Karpas-422 (cell line): ENCODE results near the gene GIMAP2. TPM values are rescaled to one million over a fixed set of nuclear protein-coding genes. Genes with fewer than 3 reads are reported as not detected.

ENCODE experiments used
- DNase-seq: peaks from one replicate; pipeline ENCODE4 v3.0.0-alpha.2; 2015
- H2AFZ ChIP-seq: fragments of 200-600 bp; sonication (generic); 2 replicates; pipeline ENCODE4 v1.6.1; 2014; ENCODE audit warnings: antibody characterized with exemption, low read length, mixed read lengths
- H3K27ac ChIP-seq: fragments of 200-600 bp; sonication (generic); 2 replicates; pipeline ENCODE4 v1.5.1; 2014; ENCODE audit warnings: mild to moderate bottlenecking, low read length, moderate library complexity
- H3K27me3 ChIP-seq: fragments of 200-600 bp; sonication (generic); 2 replicates; pipeline ENCODE4 v1.6.1; 2014; ENCODE audit warnings: low read length, mixed read lengths
- H3K36me3 ChIP-seq: fragments of 200-600 bp; sonication (generic); 2 replicates; pipeline ENCODE4 v1.6.1; 2014; ENCODE audit warnings: low read length, mixed read lengths; ENCODE audit not compliant: insufficient read depth
- H3K4me1 ChIP-seq: fragments of 200-600 bp; sonication (generic); 2 replicates; pipeline ENCODE4 v1.6.1; 2014; ENCODE audit warnings: mild to moderate bottlenecking, low read length, mixed read lengths
- H3K4me2 ChIP-seq: fragments of 200-600 bp; sonication (generic); 2 replicates; pipeline ENCODE4 v1.6.1; 2014; ENCODE audit warnings: low read length, low read depth, mild to moderate bottlenecking; ENCODE audit not compliant: poor library complexity, severe bottlenecking
- H3K4me3 ChIP-seq: fragments of 200-600 bp; sonication (generic); 2 replicates; pipeline ENCODE4 v1.5.1; 2014; ENCODE audit warnings: mild to moderate bottlenecking, antibody characterized with exemption, low read length, mixed read lengths
- H3K79me2 ChIP-seq: fragments of 200-600 bp; sonication (generic); 2 replicates; pipeline ENCODE4 v1.6.1; 2014; ENCODE audit warnings: mild to moderate bottlenecking, low read length, mixed read lengths
- H3K9ac ChIP-seq: fragments of 200-600 bp; sonication (generic); 2 replicates; pipeline ENCODE4 v1.6.0; 2014; ENCODE audit warnings: low read length
- H3K9me2 ChIP-seq: fragments of 200-600 bp; sonication (generic), shearing (Covaris generic); replicated peaks from 2 replicates; pipeline ENCODE4 v1.6.0; 2014; ENCODE audit warnings: mild to moderate bottlenecking, low read length, moderate library complexity; ENCODE audit not compliant: insufficient read depth
- H3K9me3 ChIP-seq: fragments of 300-700, 200-600 bp; sonication (generic); 2 replicates; pipeline ENCODE4 v1.6.1; 2014; ENCODE audit warnings: low read length, mixed read lengths
- H4K20me1 ChIP-seq: fragments of 200-600 bp; sonication (generic); 2 replicates; pipeline ENCODE4 v1.6.1; 2014; ENCODE audit warnings: mild to moderate bottlenecking, antibody characterized with exemption, low read length, low read depth; ENCODE audit not compliant: insufficient read depth
- total RNA-seq: library from RNA; depleted of rRNA; stranded (reverse); fragments of >200 nt; shearing (Covaris generic); gene quantifications from 2 replicates; pipeline ENCODE4 v1.2.3, GENCODE V29; 2014; ENCODE audit warnings: low replicate concordance; rRNA removed

Gene GIMAP2
- total RNA-seq, 1 experiment from 2014 or later: 1.3 TPM

DNA sequence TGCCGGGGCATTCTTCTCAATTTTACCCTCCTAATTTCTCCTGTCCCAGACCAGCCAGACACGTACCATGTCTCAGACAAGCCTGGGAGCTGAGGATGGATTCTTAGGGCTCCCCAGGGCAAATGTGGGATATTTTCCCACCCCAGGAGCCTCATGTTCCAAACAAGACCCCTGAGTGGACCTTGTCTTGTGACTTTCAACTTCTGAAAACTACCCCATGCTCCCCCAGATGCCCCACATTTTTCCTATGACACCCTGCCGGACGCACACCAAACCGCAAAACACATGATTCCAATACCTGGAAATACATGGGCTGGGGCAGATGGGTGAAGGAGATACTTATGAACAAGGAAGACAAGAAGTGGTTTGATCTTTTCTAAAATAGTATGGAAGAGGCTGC is 52.6 kb downstream of the GIMAP2 start:
- Histone ChIP-seq H3K4me3 (no peak overlapping the region), H3K4me1 (no peaks in the 10 kb centered on the region), H3K27ac (no peak overlapping the region), H3K4me2 (no peak overlapping the region), H4K20me1 (no peaks in the 10 kb centered on the region), H3K9ac (no peak overlapping the region), H3K36me3 (no peaks in the 10 kb centered on the region), H3K9me3 (no peaks in the 10 kb centered on the region), H3K9me2 (no peaks in the 10 kb centered on the region), H3K79me2 (no peaks in the 10 kb centered on the region), H2AFZ (no peak overlapping the region), H3K27me3 (no peaks in the 10 kb centered on the region)
- no peak for DNase-seq

- DNase-seq: no peak
- no peaks in the 10 kb centered on the region for H4K20me1 ChIP-seq
- H2AFZ ChIP-seq: no peak overlapping the region
- H3K9me3 ChIP-seq: no peaks in the 10 kb centered on the region
- no peak overlapping the region for H3K4me3 ChIP-seq
- H3K27me3 ChIP-seq: no peaks in the 10 kb centered on the region
- H3K9me2 ChIP-seq: no peaks in the 10 kb centered on the region
- no peaks in the 10 kb centered on the region for H3K36me3 ChIP-seq
- no peak overlapping the region for H3K27ac ChIP-seq
- H3K4me1 ChIP-seq: no peaks in the 10 kb centered on the region
- H3K79me2 ChIP-seq: no peaks in the 10 kb centered on the region
- no peak overlapping the region for H3K9ac ChIP-seq
- no peak overlapping the region for H3K4me2 ChIP-seq
Observed at GRCh38 chr7:150738591-150739001, 53.1 kb downstream of the GIMAP2 start.

GRCh38 chr7:150739033-150739432 is 53.5 kb downstream of the GIMAP2 start:
- Histone ChIP-seq H3K9ac (no peak overlapping the region), H3K9me2 (no peaks in the 10 kb centered on the region), H3K27me3 (no peaks in the 10 kb centered on the region), H3K27ac (no peak overlapping the region), H3K9me3 (no peaks in the 10 kb centered on the region), H3K36me3 (no peaks in the 10 kb centered on the region), H4K20me1 (no peaks in the 10 kb centered on the region), H3K79me2 (no peaks in the 10 kb centered on the region), H3K4me3 (no peak overlapping the region), H3K4me2 (no peak overlapping the region), H3K4me1 (no peaks in the 10 kb centered on the region), H2AFZ (no peak overlapping the region)
- no peak for DNase-seq

DNA sequence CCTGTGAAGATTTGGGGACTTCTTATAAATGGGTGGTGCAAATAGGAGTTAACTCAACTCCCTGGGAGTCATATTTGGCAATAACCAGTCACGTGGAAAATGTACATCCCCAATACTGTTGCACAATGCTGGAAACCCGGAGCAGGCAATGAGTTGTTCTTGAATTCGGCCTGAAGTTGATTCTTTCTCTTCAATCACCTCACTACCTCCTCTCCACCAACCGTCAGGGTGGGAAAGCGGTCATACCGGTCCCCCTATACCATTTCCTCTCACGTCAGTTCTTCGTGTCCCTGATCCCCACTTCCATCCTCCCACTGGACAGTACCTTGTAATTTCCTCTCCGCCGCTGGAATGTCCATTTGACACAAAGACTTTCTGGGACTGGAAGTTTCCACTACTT is 54.5 kb downstream of the GIMAP2 start:
- Histone ChIP-seq H3K79me2 (no peaks in the 10 kb centered on the region), H3K9me3 (no peaks in the 10 kb centered on the region), H3K9ac (no peak overlapping the region), H3K9me2 (no peaks in the 10 kb centered on the region), H3K27me3 (no peaks in the 10 kb centered on the region), H3K4me2 (no peak overlapping the region), H3K4me3 (no peak overlapping the region), H3K36me3 (no peaks in the 10 kb centered on the region), H2AFZ (no peak overlapping the region), H4K20me1 (no peaks in the 10 kb centered on the region), H3K27ac (no peak overlapping the region), H3K4me1 (no peaks in the 10 kb centered on the region)
- no peak for DNase-seq

GRCh38 chr7:150742286-150742968 is 56.9 kb downstream of the GIMAP2 start:
- Histone ChIP-seq H4K20me1 (no peaks in the 10 kb centered on the region), H3K27me3 (no peaks in the 10 kb centered on the region), H3K4me1 (no peaks in the 10 kb centered on the region), H3K36me3 (no peaks in the 10 kb centered on the region), H2AFZ (no peak overlapping the region), H3K4me3 (no peak overlapping the region), H3K9me2 (no peaks in the 10 kb centered on the region), H3K4me2 (no peak overlapping the region), H3K79me2 (no peaks in the 10 kb centered on the region), H3K9ac (no peak overlapping the region), H3K27ac (no peak overlapping the region), H3K9me3 (no peaks in the 10 kb centered on the region)
- DNase-seq: no peak

Other genes with a start within 250 kb of the GIMAP2 start
- not detected in 2 replicates for gene GIMAP8, start 235.1 kb upstream of the GIMAP2 start, total RNA-seq
- not detected in 2 replicates for gene GIMAP7, start 170.8 kb upstream of the GIMAP2 start, total RNA-seq
- gene GIMAP4, start 118.3 kb upstream of the GIMAP2 start, total RNA-seq: not detected in 2 replicates
- gene GIMAP6, start 53.3 kb upstream of the GIMAP2 start, total RNA-seq: not detected in 2 replicates
- gene GIMAP1, start 30.9 kb downstream of the GIMAP2 start, total RNA-seq: 0.07 TPM in 1 of 2 replicates, not detected in the other
- not detected in 2 replicates for gene GIMAP5, start 51.7 kb downstream of the GIMAP2 start, total RNA-seq
- gene TMEM176B, start 114.7 kb downstream of the GIMAP2 start, total RNA-seq: not detected in 2 replicates
- gene TMEM176A, start 115.1 kb downstream of the GIMAP2 start, total RNA-seq: not detected in 2 replicates
- gene AOC1, start 166.8 kb downstream of the GIMAP2 start, total RNA-seq: not detected in 2 replicates